ENCODE measurements around the gene DIAPH2.

DNA sequence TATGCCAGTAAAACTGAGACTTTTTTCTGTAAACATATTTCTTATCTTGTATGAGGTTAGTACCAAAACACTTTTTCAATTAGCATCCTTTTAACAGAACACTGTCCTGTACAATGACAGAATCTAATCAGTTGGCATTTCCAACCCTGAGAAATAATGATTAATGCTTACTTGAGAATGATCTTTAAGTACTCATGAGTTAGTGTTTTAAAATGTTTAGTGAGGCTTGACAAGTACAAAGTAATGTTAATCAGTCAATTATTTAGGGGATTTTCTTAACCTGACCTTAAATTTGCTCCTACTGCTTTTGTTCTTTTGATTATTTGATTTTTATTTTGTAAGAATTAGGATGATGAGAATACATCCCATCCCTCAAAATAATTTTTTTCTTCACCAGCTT, 695.6 kb downstream of the DIAPH2 start:
- TF ChIP-seq, protein P1, sequence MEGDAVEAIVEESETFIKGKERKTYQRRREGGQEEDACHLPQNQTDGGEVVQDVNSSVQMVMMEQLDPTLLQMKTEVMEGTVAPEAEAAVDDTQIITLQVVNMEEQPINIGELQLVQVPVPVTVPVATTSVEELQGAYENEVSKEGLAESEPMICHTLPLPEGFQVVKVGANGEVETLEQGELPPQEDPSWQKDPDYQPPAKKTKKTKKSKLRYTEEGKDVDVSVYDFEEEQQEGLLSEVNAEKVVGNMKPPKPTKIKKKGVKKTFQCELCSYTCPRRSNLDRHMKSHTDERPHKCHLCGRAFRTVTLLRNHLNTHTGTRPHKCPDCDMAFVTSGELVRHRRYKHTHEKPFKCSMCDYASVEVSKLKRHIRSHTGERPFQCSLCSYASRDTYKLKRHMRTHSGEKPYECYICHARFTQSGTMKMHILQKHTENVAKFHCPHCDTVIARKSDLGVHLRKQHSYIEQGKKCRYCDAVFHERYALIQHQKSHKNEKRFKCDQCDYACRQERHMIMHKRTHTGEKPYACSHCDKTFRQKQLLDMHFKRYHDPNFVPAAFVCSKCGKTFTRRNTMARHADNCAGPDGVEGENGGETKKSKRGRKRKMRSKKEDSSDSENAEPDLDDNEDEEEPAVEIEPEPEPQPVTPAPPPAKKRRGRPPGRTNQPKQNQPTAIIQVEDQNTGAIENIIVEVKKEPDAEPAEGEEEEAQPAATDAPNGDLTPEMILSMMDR (IDR thresholded peaks at IDR 0.05; ENCODE audit: low read length), result no peak
- no peak for TF ChIP-seq EZH2 (optimal IDR thresholded peaks at IDR 0.05; ENCODE audit: low read depth, low read length)
- no peak for TF ChIP-seq EZH2phosphoT487 (IDR thresholded peaks at IDR 0.05; ENCODE audit: low read length)
